Epithelial cell of esophagus (primary cell): Measurements from ENCODE around the gene CCDC122.

Source experiments
- DNase-seq: peaks from one replicate; pipeline ENCODE4 v3.0.0; 2010; ENCODE audit warnings: low read depth
- H3K4me3 ChIP-seq: 2 replicates; pipeline ENCODE4 v1.5.1; 2011; ENCODE audit warnings: mild to moderate bottlenecking, low read length, control low read depth
- CTCF ChIP-seq: IDR thresholded peaks from 2 replicates; pipeline ENCODE4 v1.5.1; 2011; ENCODE audit warnings: low read depth, mild to moderate bottlenecking, low read length, control low read depth, inconsistent platforms; ENCODE audit not compliant: insufficient read depth; ENCODE audit errors: missing control alignments

The CCDC122 gene

DNA sequence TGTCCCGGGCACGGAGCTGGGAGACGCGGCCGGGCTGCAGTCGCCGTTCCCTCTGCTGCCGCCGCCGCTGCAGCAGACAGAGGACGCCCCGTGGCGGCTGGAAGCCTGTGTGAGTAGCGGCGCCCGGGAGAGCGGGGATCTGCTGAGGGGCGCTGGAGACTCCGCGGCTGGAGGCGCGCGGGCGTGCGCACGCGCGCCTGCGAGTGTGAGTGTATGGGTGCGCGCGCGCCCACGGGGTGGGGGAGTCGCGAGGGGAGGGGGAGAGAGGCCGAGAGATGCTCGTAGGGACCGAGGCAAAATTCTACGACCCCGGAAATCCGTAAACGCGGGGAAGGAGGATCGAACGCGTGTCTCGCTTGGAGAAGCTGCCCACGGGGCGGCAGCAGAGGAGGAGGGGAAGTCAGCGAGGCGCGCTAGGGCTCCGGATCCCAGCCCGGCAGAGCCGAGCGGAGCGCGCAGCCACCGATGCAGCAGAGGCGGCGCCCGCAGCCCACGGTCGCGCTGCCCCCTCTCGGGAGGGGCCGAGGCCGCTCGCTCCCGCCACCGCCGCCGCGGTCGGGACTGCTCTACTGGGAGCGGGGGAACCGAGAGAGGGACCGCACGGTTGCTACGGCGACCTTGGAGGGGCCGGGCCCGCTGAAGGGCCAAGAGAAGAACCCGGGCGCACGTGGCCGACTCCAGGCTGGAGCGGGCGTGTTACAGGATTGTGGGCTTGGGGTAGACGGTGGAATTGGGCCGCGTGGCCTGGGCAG is 92.6 kb downstream of the CCDC122 start, which contains the start of gene ENOX1:
Gene ENOX1, minus strand, starts transcription at position 207 of the 752 bp plus-strand sequence.
- peak; percentile 63 for DNase-seq
- H3K4me3 ChIP-seq = peak within 1 kb of the TSS; percentile 45
- TF ChIP-seq CTCF = no peak

- no peak for TF ChIP-seq CTCF
- peak overlapping the region; percentile 45 for H3K4me3 ChIP-seq
- DNase-seq = no peak
These were observed 93.1 kb downstream of the CCDC122 start for GRCh38 chr13:43786472-43786765.
